Neural progenitor cell (in vitro differentiated cells): Measurements from ENCODE around the gene CNBP. TPM values are rescaled to one million over a fixed set of nuclear protein-coding genes. Genes with fewer than 3 reads are reported as not detected.
A peak's percentile ranks its signal among the peaks of the same experiment; 100 is the strongest.

Experiments
- DNase-seq: peaks from one replicate; pipeline ENCODE4 v3.0.0-alpha.2; 2016; ENCODE audit warnings: low spot score
- H2AFZ ChIP-seq: fragments of 200-600 bp; sonication (generic); replicated peaks from 2 replicates; pipeline ENCODE4 v1.6.1; 2016; ENCODE audit warnings: antibody characterized with exemption
- H3F3A ChIP-seq: fragments of 200-600 bp; sonication (generic); 2 replicates; pipeline ENCODE4 v1.6.1; 2016; ENCODE audit warnings: antibody characterized with exemption, low read depth
- H3K27ac ChIP-seq: fragments of 200-600 bp; sonication (generic); 2 replicates; pipeline ENCODE4 v1.5.1; 2016; ENCODE audit warnings: mild to moderate bottlenecking
- H3K27me3 ChIP-seq: fragments of 200-600 bp; sonication (generic); 2 replicates; pipeline ENCODE4 v1.6.1; 2016; ENCODE audit warnings: mild to moderate bottlenecking, moderate library complexity
- H3K36me3 ChIP-seq: fragments of 200-600 bp; sonication (generic); 2 replicates; pipeline ENCODE4 v1.5.1; 2016
- H3K4me1 ChIP-seq: fragments of 200-600 bp; sonication (generic); 2 replicates; pipeline ENCODE4 v1.6.1; 2016; ENCODE audit warnings: mixed run types
- H3K4me2 ChIP-seq: fragments of 200-600 bp; sonication (generic); 2 replicates; pipeline ENCODE4 v1.6.1; 2016
- H3K4me3 ChIP-seq: fragments of 200-600 bp; sonication (generic); 2 replicates; pipeline ENCODE4 v1.5.1; 2016
- H3K79me2 ChIP-seq: fragments of 200-600 bp; sonication (generic); 2 replicates; pipeline ENCODE4 v1.6.1; 2016; ENCODE audit warnings: low read depth
- H3K9ac ChIP-seq: fragments of 200-600 bp; sonication (generic); 2 replicates; pipeline ENCODE4 v1.6.1; 2016
- H3K9me3 ChIP-seq: fragments of 200-600 bp; sonication (generic); 2 replicates; pipeline ENCODE4 v1.5.1; 2016; ENCODE audit warnings: low read depth
- H4K20me1 ChIP-seq: fragments of 200-600 bp; sonication (generic); 2 replicates; pipeline ENCODE4 v1.6.1; 2016; ENCODE audit warnings: low read depth
- H3K27ac Mint-ChIP-seq: 3 replicates; pipeline ENCODE4 v1.8.0; 2021; ENCODE audit warnings: mixed read lengths
- H3K27me3 Mint-ChIP-seq: 2 replicates; pipeline ENCODE4 v1.8.0; 2022; ENCODE audit warnings: low read depth, mild to moderate bottlenecking, inconsistent platforms, moderate library complexity, mixed read lengths; ENCODE audit not compliant: insufficient read depth
- H3K36me3 Mint-ChIP-seq: 3 replicates; pipeline ENCODE4 v1.8.0; 2021; ENCODE audit warnings: mixed read lengths
- H3K4me1 Mint-ChIP-seq: 3 replicates; pipeline ENCODE4 v1.8.0; 2021; ENCODE audit warnings: mixed read lengths
- H3K4me3 Mint-ChIP-seq: 3 replicates; pipeline ENCODE4 v1.8.0; 2021; ENCODE audit warnings: mild to moderate bottlenecking, moderate library complexity, mixed read lengths
- H3K9me3 Mint-ChIP-seq: 3 replicates; pipeline ENCODE4 v1.8.0; 2020; ENCODE audit warnings: mixed read lengths
- CTCF ChIP-seq: fragments of 200-600 bp; sonication (generic); IDR thresholded peaks from 2 replicates; pipeline ENCODE4 v1.5.1; 2017; ENCODE audit warnings: antibody characterized with exemption, mild to moderate bottlenecking
- EZH2 ChIP-seq: fragments of 200-600 bp; sonication (generic); IDR thresholded peaks from 2 replicates; pipeline ENCODE4 v1.6.1; 2017; ENCODE audit warnings: antibody characterized with exemption, mild to moderate bottlenecking, moderate library complexity
- EZH2phosphoT487 ChIP-seq: fragments of 200-600 bp; sonication (generic); IDR thresholded peaks from 2 replicates; pipeline ENCODE4 v1.6.1; 2017; ENCODE audit warnings: antibody characterized with exemption
- total RNA-seq: library from RNA; depleted of rRNA; stranded (reverse); fragments of >200 nt; gene quantifications from 2 replicates; pipeline ENCODE4 v1.2.3, GENCODE V29; 2015; ENCODE audit warnings: low replicate concordance

CNBP gene
- total RNA-seq, result 424 and 495 TPM in 2 replicates

DNA sequence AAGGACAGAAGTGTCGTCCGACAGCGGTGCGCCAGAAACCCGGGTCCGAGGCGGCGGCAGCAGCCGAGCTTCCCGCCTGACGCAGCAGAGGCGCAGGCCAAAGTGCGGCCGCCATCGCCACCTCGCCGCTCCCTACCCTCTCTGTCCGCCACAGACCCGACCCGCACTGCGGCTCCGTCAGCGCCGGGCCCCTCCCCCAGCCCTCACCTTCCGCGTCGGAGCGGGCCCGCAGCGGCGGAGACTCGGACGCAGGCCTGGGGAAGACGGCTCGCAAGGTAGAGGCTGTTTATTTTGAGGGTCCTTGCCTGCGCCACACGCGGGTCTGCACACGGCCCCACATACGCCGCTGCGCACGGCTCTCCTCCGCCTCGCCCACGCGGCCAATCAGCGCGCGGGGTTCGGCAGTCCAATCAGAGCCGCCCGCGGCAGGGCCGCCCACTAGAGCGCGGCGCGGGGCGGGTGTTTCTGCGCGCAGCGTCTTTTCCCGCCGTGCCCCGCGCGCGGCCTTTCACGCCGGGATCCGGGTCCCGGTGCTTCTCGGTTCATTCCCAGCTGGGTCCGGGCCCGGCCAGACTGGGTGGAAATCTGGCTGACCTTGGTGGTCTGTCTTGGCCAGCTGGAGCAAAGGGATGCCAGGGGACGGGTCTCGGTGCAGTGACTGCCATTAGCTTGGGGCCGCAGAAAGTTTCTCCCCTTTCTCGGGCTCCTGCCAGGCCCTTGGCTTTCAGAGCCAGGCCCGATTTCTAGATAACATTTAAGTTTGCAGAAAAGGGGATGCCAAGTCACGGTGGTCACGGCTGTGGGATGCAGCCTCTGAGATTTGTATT is at the start of gene CNBP:
TSS of gene CNBP (minus strand) at position 328 of the 827 bp plus-strand sequence. CDS start 12,139 bp downstream, outside the sequence.
- peak within 1 kb of the TSS; percentile 85 for H3K9ac ChIP-seq
- H3K9me3 ChIP-seq, result no peaks in the 10 kb centered on the region
- H3K9me3 Mint-ChIP-seq, result no peaks in the 10 kb centered on the region
- peak within 1 kb of the TSS; percentile 91 for H3K27ac Mint-ChIP-seq
- peaks cover 45% of the 10 kb centered on the region for H4K20me1 ChIP-seq
- H3K27me3 Mint-ChIP-seq, result peaks cover 2% of the 10 kb centered on the region
- peaks cover 37% of the 10 kb centered on the region for H3K4me1 Mint-ChIP-seq
- H3K4me2 ChIP-seq, result peak within 1 kb of the TSS; percentile 91
- peak within 1 kb of the TSS; percentile 84 for H3K4me3 ChIP-seq
- no peaks in the 10 kb centered on the region for H3K27me3 ChIP-seq
- H3K4me1 ChIP-seq, result peaks cover 11% of the 10 kb centered on the region
- peaks cover 12% of the 10 kb centered on the region for H3K36me3 Mint-ChIP-seq
- DNase-seq, result peak; percentile 96
- H3K79me2 ChIP-seq, result peaks cover 74% of the 10 kb centered on the region
- H3K4me3 Mint-ChIP-seq, result peak within 1 kb of the TSS; percentile 96
- no peak for TF ChIP-seq EZH2phosphoT487
- no peak for TF ChIP-seq EZH2
- no peak for TF ChIP-seq CTCF
- peak within 1 kb of the TSS; percentile 53 for H2AFZ ChIP-seq
- no peaks in the 10 kb centered on the region for H3K36me3 ChIP-seq
- H3F3A ChIP-seq, result no peaks in the 10 kb centered on the region
- peak within 1 kb of the TSS; percentile 90 for H3K27ac ChIP-seq

- Histone ChIP-seq H3K4me3 (no peak overlapping the region), H3K36me3 (no peaks in the 10 kb centered on the region), H3K4me1 (peaks cover 10% of the 10 kb centered on the region), H3K27me3 (no peaks in the 10 kb centered on the region), H4K20me1 (no peaks in the 10 kb centered on the region), H3K79me2 (no peaks in the 10 kb centered on the region), H2AFZ (no peak overlapping the region), H3K9ac (no peak overlapping the region), H3K9me3 (no peaks in the 10 kb centered on the region), H3K4me2 (no peak overlapping the region), H3F3A (peaks cover 18% of the 10 kb centered on the region), H3K27ac (no peak overlapping the region)
- Mint-ChIP-seq H3K27ac (no peak overlapping the region), H3K36me3 (no peaks in the 10 kb centered on the region), H3K4me1 (peaks cover 17% of the 10 kb centered on the region), H3K4me3 (no peak overlapping the region), H3K27me3 (peaks cover 15% of the 10 kb centered on the region), H3K9me3 (no peaks in the 10 kb centered on the region)
- DNase-seq, result no peak
- TF ChIP-seq EZH2phosphoT487 (no peak), EZH2 (no peak), CTCF (no peak)
Measured at GRCh38 chr3:129231331-129232119, 47.8 kb upstream of the CNBP start.

DNA sequence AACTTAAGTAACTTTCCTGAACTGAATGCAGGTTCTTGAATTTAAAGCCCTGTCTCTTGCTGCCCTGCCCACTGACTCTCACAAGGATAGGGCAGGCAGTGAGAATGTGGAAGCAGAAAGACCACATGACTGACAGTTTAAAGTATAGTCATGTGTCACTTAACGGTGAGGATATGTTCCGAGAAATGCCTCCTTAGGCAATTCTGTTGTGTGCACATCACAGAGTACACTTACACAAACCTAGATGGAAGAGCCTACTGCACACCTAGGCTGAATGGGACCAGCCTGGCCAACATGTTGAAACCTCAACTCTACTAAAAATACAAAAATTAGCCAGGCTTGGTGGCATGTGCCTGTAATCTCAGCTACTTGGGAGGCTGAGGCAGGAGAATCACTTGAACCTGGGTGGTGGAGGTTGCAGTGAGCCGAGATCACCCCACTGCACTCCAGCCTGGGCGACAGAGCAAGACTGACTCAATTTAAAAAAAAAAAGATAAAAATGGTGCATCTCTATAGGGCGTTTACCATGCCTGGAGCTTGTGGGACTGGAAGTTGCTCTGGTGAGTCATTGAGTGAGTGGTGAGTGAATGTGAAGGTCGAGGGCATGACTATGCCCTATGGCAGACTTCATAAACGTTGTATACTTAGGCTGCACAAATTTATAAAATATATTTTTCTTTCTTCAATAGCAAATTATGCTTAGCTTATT is 46.8 kb upstream of the CNBP start:
- Histone ChIP-seq H3K27me3 (no peaks in the 10 kb centered on the region), H3K4me2 (no peak overlapping the region), H4K20me1 (no peaks in the 10 kb centered on the region), H3F3A (peaks cover 18% of the 10 kb centered on the region), H3K9ac (no peak overlapping the region), H3K9me3 (no peaks in the 10 kb centered on the region), H3K36me3 (no peaks in the 10 kb centered on the region), H3K4me3 (no peak overlapping the region), H3K4me1 (peaks cover 10% of the 10 kb centered on the region), H2AFZ (no peak overlapping the region), H3K79me2 (no peaks in the 10 kb centered on the region), H3K27ac (no peak overlapping the region)
- no peaks in the 10 kb centered on the region for H3K9me3 Mint-ChIP-seq
- H3K27ac Mint-ChIP-seq, result no peak overlapping the region
- no peaks in the 10 kb centered on the region for H3K36me3 Mint-ChIP-seq
- TF ChIP-seq CTCF (no peak), EZH2 (no peak), EZH2phosphoT487 (no peak)
- H3K27me3 Mint-ChIP-seq, result peaks cover 15% of the 10 kb centered on the region
- no peak for DNase-seq
- peaks cover 17% of the 10 kb centered on the region for H3K4me1 Mint-ChIP-seq
- no peak overlapping the region for H3K4me3 Mint-ChIP-seq
